Nephron progenitor cell (in vitro differentiated cells): ENCODE results near the gene KCNC1.

Experiments
- DNase-seq: peaks from one replicate; pipeline ENCODE4 v3.0.0; 2021
- H3K27ac Mint-ChIP-seq: 2 replicates; pipeline ENCODE4 v1.8.0; 2021; ENCODE audit warnings: mild to moderate bottlenecking, moderate library complexity, mixed read lengths
- H3K27me3 Mint-ChIP-seq: 2 replicates; pipeline ENCODE4 v1.8.0; 2021; ENCODE audit warnings: mild to moderate bottlenecking, low read depth, mixed read lengths; ENCODE audit not compliant: poor library complexity
- H3K36me3 Mint-ChIP-seq: 2 replicates; pipeline ENCODE4 v1.8.0; 2021; ENCODE audit warnings: low read depth, mixed read lengths
- H3K4me1 Mint-ChIP-seq: 2 replicates; pipeline ENCODE4 v1.8.0; 2021; ENCODE audit warnings: mixed read lengths
- H3K4me3 Mint-ChIP-seq: 2 replicates; pipeline ENCODE4 v1.8.0; 2021; ENCODE audit warnings: mild to moderate bottlenecking, moderate library complexity, mixed read lengths
- H3K9me3 Mint-ChIP-seq: 2 replicates; pipeline ENCODE4 v1.8.0; 2021; ENCODE audit warnings: mild to moderate bottlenecking, moderate library complexity, mixed read lengths
- TF ChIP-seq, protein P1 (sequence below): fragments of 200-600 bp; sonication (generic); IDR thresholded peaks from 2 replicates; pipeline ENCODE4 v1.5.0; 2021; ENCODE audit warnings: antibody characterized with exemption

KCNC1 gene

DNA sequence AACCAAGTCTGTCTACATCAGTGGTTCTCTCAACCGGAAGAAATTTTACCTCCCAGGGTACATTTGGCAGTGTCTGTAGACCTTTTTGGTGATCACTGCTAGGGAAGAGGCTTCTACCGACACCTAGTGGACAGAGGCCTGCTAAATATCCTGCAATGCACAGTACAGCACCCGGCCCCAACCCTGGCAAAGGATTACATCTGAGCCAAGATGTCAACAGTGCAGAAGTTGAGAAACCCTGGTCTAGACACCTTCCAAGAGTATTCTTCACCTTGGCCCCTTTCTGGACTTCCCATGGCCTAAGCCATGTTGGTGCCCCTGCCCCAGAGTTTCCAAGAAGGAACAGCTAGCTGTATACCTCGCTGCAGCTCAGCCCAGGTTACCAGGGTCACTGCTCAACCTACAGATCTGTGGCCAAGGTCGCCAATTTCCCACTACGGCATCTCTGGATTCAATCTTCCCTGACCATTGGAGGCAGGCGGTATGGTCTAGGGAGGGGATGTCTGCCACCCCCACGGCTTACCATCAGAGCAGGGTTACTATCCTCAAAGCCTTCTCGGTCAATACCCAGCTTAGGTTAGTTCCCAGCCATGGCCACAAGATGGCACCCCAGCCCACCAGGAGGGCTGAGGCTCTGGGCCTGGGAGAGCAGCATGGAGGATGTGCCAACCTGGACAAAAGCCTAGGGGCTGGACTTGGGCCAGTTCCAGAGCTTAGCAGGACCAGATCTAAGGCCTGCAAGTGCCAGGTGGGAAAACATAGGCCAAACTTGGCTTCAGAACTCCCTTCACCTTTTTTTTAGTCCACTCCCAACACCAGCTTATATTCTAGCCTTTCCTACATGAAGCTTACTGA is 3.7 kb upstream of the KCNC1 start:
- peaks cover 45% of the 10 kb centered on the region for H3K27me3 Mint-ChIP-seq
- peaks cover 8% of the 10 kb centered on the region for H3K4me1 Mint-ChIP-seq

DNA sequence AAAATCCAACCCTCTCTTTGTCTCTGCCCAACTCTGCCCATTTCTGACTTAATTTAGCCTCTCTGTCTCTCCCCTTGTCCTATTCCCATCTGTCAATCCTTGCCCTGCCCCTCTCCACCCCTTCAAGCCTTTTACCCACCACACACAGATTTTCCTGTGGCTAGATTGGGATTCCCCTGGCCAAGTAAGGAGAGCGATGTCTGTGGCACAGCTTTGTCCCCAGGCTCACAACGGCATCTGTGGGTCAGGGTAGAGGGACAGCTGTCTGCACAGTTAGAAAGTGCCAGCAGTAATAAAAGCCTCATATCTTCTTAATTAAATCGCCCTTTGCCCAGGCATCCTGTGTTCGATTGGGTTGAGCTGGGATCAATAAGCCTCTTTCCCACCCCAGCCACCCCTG is 1.3 kb upstream of the KCNC1 start:
- Mint-ChIP-seq H3K4me1 (peaks cover 22% of the 10 kb centered on the region), H3K27me3 (peaks cover 62% of the 10 kb centered on the region), H3K27ac (no peak overlapping the region), H3K4me3 (no peak overlapping the region), H3K36me3 (no peaks in the 10 kb centered on the region), H3K9me3 (no peaks in the 10 kb centered on the region)
- TF ChIP-seq, protein P1, sequence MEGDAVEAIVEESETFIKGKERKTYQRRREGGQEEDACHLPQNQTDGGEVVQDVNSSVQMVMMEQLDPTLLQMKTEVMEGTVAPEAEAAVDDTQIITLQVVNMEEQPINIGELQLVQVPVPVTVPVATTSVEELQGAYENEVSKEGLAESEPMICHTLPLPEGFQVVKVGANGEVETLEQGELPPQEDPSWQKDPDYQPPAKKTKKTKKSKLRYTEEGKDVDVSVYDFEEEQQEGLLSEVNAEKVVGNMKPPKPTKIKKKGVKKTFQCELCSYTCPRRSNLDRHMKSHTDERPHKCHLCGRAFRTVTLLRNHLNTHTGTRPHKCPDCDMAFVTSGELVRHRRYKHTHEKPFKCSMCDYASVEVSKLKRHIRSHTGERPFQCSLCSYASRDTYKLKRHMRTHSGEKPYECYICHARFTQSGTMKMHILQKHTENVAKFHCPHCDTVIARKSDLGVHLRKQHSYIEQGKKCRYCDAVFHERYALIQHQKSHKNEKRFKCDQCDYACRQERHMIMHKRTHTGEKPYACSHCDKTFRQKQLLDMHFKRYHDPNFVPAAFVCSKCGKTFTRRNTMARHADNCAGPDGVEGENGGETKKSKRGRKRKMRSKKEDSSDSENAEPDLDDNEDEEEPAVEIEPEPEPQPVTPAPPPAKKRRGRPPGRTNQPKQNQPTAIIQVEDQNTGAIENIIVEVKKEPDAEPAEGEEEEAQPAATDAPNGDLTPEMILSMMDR: no peak
- DNase-seq: no peak

More for the DNA sequence above, 3.7 kb upstream of the KCNC1 start:
- Mint-ChIP-seq H3K4me3 (no peak overlapping the region), H3K36me3 (no peaks in the 10 kb centered on the region), H3K9me3 (no peaks in the 10 kb centered on the region), H3K27ac (no peak overlapping the region)
- peak; percentile 88 for DNase-seq
- TF ChIP-seq, protein P1: peak; percentile 81

DNA sequence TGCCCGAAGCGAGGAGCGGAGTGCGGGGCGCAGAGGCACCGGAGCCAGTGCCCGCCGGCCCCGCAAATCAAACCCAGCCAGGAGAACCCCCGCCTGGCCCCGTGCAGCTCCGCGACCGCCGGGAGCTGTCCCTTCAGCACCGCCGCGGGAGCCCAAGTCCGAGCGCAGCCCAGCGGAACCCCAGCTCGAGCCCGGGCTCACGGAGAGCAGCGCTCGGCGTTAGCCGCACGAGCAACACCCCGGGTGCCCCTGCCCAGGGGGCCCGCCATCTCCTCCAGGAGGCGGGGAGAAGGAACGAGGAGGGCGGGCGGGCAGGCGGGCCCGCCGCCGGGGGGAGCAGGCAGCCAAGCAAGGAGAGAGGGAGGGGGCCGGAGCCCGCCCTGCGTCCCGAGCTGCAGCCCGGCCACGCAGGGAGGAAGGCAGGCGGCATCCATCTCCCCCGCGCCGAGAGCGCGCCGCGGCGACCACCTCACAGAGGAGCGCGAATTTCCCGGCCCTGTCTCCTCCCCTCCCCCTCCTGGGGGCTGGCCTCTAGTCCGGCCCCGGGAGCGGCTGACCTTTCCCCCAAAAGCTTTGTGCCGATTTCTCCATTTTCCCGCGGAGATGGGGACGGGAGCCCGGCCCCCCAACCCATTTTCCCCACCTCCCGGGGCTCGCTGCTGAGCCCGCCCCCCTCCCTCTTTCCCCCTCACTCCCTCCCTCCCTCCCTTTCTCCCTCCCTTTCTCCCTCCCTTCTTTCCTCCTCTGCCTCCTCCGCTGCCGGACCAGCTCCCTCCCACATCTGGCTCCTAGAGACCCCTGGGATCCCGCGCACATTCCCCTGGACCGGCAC is 621 bp downstream of the KCNC1 start:
- H3K27me3 Mint-ChIP-seq: peaks cover 68% of the 10 kb centered on the region
- no peaks in the 10 kb centered on the region for H3K9me3 Mint-ChIP-seq
- DNase-seq: peak; percentile 93
- peaks cover 28% of the 10 kb centered on the region for H3K4me1 Mint-ChIP-seq
- TF ChIP-seq, protein P1: no peak
- H3K36me3 Mint-ChIP-seq: no peaks in the 10 kb centered on the region
- peak overlapping the region; percentile 51 for H3K4me3 Mint-ChIP-seq
- H3K27ac Mint-ChIP-seq: no peak overlapping the region

DNA sequence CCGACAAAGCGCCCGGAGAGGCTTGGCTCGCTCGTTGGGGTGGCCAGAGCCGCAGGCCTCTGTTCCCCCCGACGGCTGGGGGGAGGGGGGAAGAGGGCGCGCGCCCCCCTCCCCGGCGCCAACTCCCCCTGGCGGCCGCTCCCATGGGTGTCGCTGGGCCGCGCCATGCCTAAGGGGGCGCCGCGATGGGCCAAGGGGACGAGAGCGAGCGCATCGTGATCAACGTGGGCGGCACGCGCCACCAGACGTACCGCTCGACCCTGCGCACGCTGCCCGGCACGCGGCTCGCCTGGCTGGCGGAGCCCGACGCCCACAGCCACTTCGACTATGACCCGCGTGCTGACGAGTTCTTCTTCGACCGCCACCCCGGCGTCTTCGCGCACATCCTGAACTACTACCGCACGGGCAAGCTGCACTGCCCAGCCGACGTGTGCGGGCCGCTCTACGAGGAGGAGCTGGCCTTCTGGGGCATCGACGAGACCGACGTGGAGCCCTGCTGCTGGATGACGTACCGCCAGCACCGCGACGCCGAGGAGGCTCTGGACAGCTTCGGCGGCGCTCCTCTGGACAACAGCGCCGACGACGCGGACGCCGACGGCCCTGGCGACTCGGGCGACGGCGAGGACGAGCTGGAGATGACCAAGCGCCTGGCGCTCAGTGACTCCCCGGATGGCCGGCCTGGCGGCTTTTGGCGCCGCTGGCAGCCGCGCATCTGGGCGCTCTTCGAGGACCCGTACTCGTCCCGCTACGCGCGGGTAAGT is 1.4 kb downstream of the KCNC1 start:
- Mint-ChIP-seq H3K27me3 (peaks cover 66% of the 10 kb centered on the region), H3K9me3 (no peaks in the 10 kb centered on the region), H3K36me3 (no peaks in the 10 kb centered on the region), H3K4me1 (peaks cover 32% of the 10 kb centered on the region), H3K27ac (no peak overlapping the region), H3K4me3 (peak overlapping the region; percentile 39)
- TF ChIP-seq, protein P1: peak; percentile 43
- peak; percentile 46 for DNase-seq

DNA sequence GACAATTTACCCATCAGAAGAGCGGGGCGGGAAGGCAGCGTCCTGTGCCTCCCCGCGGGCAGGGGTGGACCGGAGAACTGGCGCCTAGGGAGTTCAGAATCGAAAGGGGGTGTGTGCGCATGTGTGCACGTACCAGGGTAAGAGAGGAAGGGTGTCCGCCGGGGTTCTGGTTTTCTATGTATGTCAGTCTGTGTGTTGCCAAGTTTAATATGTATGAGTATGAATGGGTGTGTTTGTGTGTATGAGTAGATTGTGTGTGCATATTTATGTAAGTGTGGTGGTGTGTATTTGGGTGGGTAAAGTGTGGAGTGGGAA is 2.0 kb downstream of the KCNC1 start:
- H3K4me1 Mint-ChIP-seq: peaks cover 32% of the 10 kb centered on the region
- no peaks in the 10 kb centered on the region for H3K9me3 Mint-ChIP-seq
- H3K36me3 Mint-ChIP-seq: no peaks in the 10 kb centered on the region
- TF ChIP-seq, protein P1: no peak
- peaks cover 61% of the 10 kb centered on the region for H3K27me3 Mint-ChIP-seq
- no peak for DNase-seq
- H3K27ac Mint-ChIP-seq: peak overlapping the region; percentile 1
- H3K4me3 Mint-ChIP-seq: peak overlapping the region; percentile 60
